ENCODE data around the gene PTGR2. TPM values are rescaled to one million over a fixed set of nuclear protein-coding genes. Genes with fewer than 3 reads are reported as not detected.
"Not testable (repeated sequence)": the region's sequence is repeated elsewhere in the genome, so short reads cannot be mapped to it uniquely, and the experiment has no call there.

The PTGR2 gene
- total RNA-seq, 1 experiment from 2014 or later, result 14.2 TPM

- intact Hi-C loops (cut with micrococcal nuclease; ENCODE audit: unreplicated experiment), result no loop called here
- Mint-ChIP-seq H3K4me3 (ENCODE audit: unreplicated experiment) (no peak overlapping the region), H3K9me3 (ENCODE audit: unreplicated experiment) (no peaks in the 10 kb centered on the region), H3K27me3 (ENCODE audit: insufficient read depth, unreplicated experiment) (no peaks in the 10 kb centered on the region), H3K36me3 (ENCODE audit: insufficient read depth, unreplicated experiment) (peaks cover 6% of the 10 kb centered on the region), H3K4me1 (ENCODE audit: low read depth, unreplicated experiment) (peaks cover 8% of the 10 kb centered on the region), H3K27ac (ENCODE audit: unreplicated experiment) (no peak overlapping the region)
- no peaks in the 10 kb centered on the region for H3K36me3 ChIP-seq (ENCODE audit: control insufficient read depth, insufficient read depth, low read length)
- POLR2A ChIA-PET, result no interaction called here
- BruUV-seq (replicated peaks), result no TSS peak
- no peaks in the 10 kb centered on the region for H3K9me3 ChIP-seq
- H3K4me3 ChIP-seq (ENCODE audit: low read depth, low read length), result no peak overlapping the region
- no peak for DNase-seq
- TF ChIP-seq CTCF (IDR thresholded peaks at IDR 0.05; ENCODE audit: insufficient read depth in 1 of 2, low read depth in 1 of 2, low read length in 1 of 2, severe bottlenecking in 1 of 2, unreplicated experiment in 1 of 2), result no peak
- H3K27me3 ChIP-seq (replicated peaks; ENCODE audit: control insufficient read depth, insufficient read depth, low read length), result no peaks in the 10 kb centered on the region
- H3K4me1 ChIP-seq, result peaks cover 4% of the 10 kb centered on the region; the same call in 1 of the 2 replicates
- CTCF ChIA-PET, result interaction anchor here (0.6 to 1.3 kb wide), 2 partner anchors 27 kb away, joined by 3 read pairs; partner anchors contain the start of gene PTGR2
Measured at GRCh38 chr14:73824127-73824526, 27.5 kb upstream of the PTGR2 start.

GRCh38 chr14:73824536-73824935 lies 27.1 kb upstream of the PTGR2 start:
- intact Hi-C loops (cut with micrococcal nuclease; ENCODE audit: unreplicated experiment), result no loop called here

GRCh38 chr14:73825551-73826188 lies 26.0 kb upstream of the PTGR2 start:
- CTCF ChIA-PET, result interaction anchor here (1.0 to 2.5 kb wide), 4 partner anchors 54 to 97 kb away, joined by 3 to 19 read pairs (median 6); a partner anchor contains a TSS
- TF ChIP-seq CTCF (IDR thresholded peaks at IDR 0.05; ENCODE audit: insufficient read depth in 1 of 2, low read depth in 1 of 2, low read length in 1 of 2, severe bottlenecking in 1 of 2, unreplicated experiment in 1 of 2), result peak; percentile 89 to 93
- POLR2A ChIA-PET, result no interaction called here
- Histone ChIP-seq H3K27me3 (replicated peaks; ENCODE audit: control insufficient read depth, insufficient read depth, low read length) (no peaks in the 10 kb centered on the region), H3K4me1 (peaks cover 4% of the 10 kb centered on the region; the same call in 1 of the 2 replicates), H3K4me3 (ENCODE audit: low read depth, low read length) (no peak overlapping the region), H3K36me3 (ENCODE audit: control insufficient read depth, insufficient read depth, low read length) (no peaks in the 10 kb centered on the region), H3K9me3 (no peaks in the 10 kb centered on the region)
- H3K9me3 Mint-ChIP-seq (ENCODE audit: unreplicated experiment), result no peaks in the 10 kb centered on the region
- no TSS peak for BruUV-seq (replicated peaks)
- peaks cover 8% of the 10 kb centered on the region for H3K4me1 Mint-ChIP-seq (ENCODE audit: low read depth, unreplicated experiment)
- DNase-seq, result peak; percentile 79 to 86
- intact Hi-C loops (cut with micrococcal nuclease; ENCODE audit: unreplicated experiment), result loop anchor here (1.0 to 5.0 kb wide), 4 partner anchors 38 to 97 kb away; a partner anchor contains a TSS
- no peaks in the 10 kb centered on the region for H3K27me3 Mint-ChIP-seq (ENCODE audit: insufficient read depth, unreplicated experiment)
- H3K27ac Mint-ChIP-seq (ENCODE audit: unreplicated experiment), result no peak overlapping the region
- H3K36me3 Mint-ChIP-seq (ENCODE audit: insufficient read depth, unreplicated experiment), result peaks cover 6% of the 10 kb centered on the region
- H3K4me3 Mint-ChIP-seq (ENCODE audit: unreplicated experiment), result no peak overlapping the region

More at GRCh38 chr14:73824536-73824935, 27.1 kb upstream of the PTGR2 start:
- H3K27me3 ChIP-seq (replicated peaks; ENCODE audit: control insufficient read depth, insufficient read depth, low read length), result no peaks in the 10 kb centered on the region
- H3K27ac Mint-ChIP-seq (ENCODE audit: unreplicated experiment), result no peak overlapping the region
- no peak overlapping the region for H3K4me3 ChIP-seq (ENCODE audit: low read depth, low read length)
- POLR2A ChIA-PET, result no interaction called here
- no TSS peak for BruUV-seq (replicated peaks)
- no peaks in the 10 kb centered on the region for H3K9me3 ChIP-seq
- TF ChIP-seq CTCF (IDR thresholded peaks at IDR 0.05; ENCODE audit: insufficient read depth in 1 of 2, low read depth in 1 of 2, low read length in 1 of 2, severe bottlenecking in 1 of 2, unreplicated experiment in 1 of 2), result no peak
- peaks cover 8% of the 10 kb centered on the region for H3K4me1 Mint-ChIP-seq (ENCODE audit: low read depth, unreplicated experiment)
- H3K36me3 Mint-ChIP-seq (ENCODE audit: insufficient read depth, unreplicated experiment), result peaks cover 6% of the 10 kb centered on the region
- no peak overlapping the region for H3K4me3 Mint-ChIP-seq (ENCODE audit: unreplicated experiment)
- H3K36me3 ChIP-seq (ENCODE audit: control insufficient read depth, insufficient read depth, low read length), result no peaks in the 10 kb centered on the region
- peaks cover 4% of the 10 kb centered on the region; the same call in 1 of the 2 replicates for H3K4me1 ChIP-seq
- DNase-seq, result no peak
- H3K27me3 Mint-ChIP-seq (ENCODE audit: insufficient read depth, unreplicated experiment), result no peaks in the 10 kb centered on the region
- H3K9me3 Mint-ChIP-seq (ENCODE audit: unreplicated experiment), result no peaks in the 10 kb centered on the region
- CTCF ChIA-PET, result interaction anchor here (0.6 to 1.4 kb wide), 3 partner anchors 27 to 53 kb away, joined by 3 to 8 read pairs (median 3); partner anchors contain the start of gene PTGR2

- H3K4me1 ChIP-seq; H3K27me3 Mint-ChIP-seq (ENCODE audit: insufficient read depth, unreplicated experiment); H3K9me3 ChIP-seq; DNase-seq; H3K36me3 ChIP-seq (ENCODE audit: control insufficient read depth, insufficient read depth, low read length); H3K36me3 Mint-ChIP-seq (ENCODE audit: insufficient read depth, unreplicated experiment); H3K27ac Mint-ChIP-seq (ENCODE audit: unreplicated experiment); H3K27me3 ChIP-seq (replicated peaks; ENCODE audit: control insufficient read depth, insufficient read depth, low read length); H3K4me1 Mint-ChIP-seq (ENCODE audit: low read depth, unreplicated experiment); H3K4me3 ChIP-seq (ENCODE audit: low read depth, low read length); BruUV-seq (replicated peaks); H3K9me3 Mint-ChIP-seq (ENCODE audit: unreplicated experiment); POLR2A ChIA-PET; H3K4me3 Mint-ChIP-seq (ENCODE audit: unreplicated experiment): not testable (repeated sequence)
- CTCF ChIA-PET, result interaction anchor here (0.6 to 2.5 kb wide), 5 partner anchors 42 to 123 kb away, joined by 3 to 19 read pairs (median 3); partner anchors contain the start of genes COQ6 and FAM161B
- intact Hi-C loops (cut with micrococcal nuclease; ENCODE audit: unreplicated experiment), result loop anchor here (5.0 kb wide), 2 partner anchors 40 to 85 kb away; no protein-coding TSS in a partner anchor
Measured at GRCh38 chr14:73827190-73827589, 24.4 kb upstream of the PTGR2 start.

All from Caco-2 (cell line).